HEK293 (cell line): ENCODE measurements around the gene SIL1.

ENCODE experiments used
- CTCF ChIA-PET: fragments of 350-600 bp; formaldehyde crosslinking; extraction: SDS; loops from one replicate; lab custom pipeline; 2021; ENCODE audit warnings: antibody characterized with exemption; lab: Yijun Ruan, JAX
- POLR2A ChIA-PET: fragments of 300-600 bp; formaldehyde crosslinking; extraction: SDS; loops from one replicate; lab custom pipeline; 2020; ENCODE audit warnings: antibody characterized with exemption, inconsistent platforms; lab: Yijun Ruan, JAX
- H3K27ac ChIP-seq: fragments of 200-500 bp; sonication (Bioruptor generic); 2 replicates; pipeline ENCODE4 v1.5.1; 2014; ENCODE audit warnings: low read depth, low read length, control low read depth, inconsistent platforms; ENCODE audit errors: extremely low read depth
- H3K36me3 ChIP-seq, 2 experiments: fragments of 200-500 bp in 1 of 2; sonication (Bioruptor generic) in 1 of 2; 1 replicate in 1 of 2; 2 replicates in 1 of 2; pipeline ENCODE4 v1.5.1; 2014 to 2017; ENCODE audit warnings: inconsistent platforms in 2 of 2, low read length in 2 of 2; ENCODE audit not compliant: control insufficient read depth in 2 of 2, insufficient read depth in 1 of 2
- H3K4me1 ChIP-seq: fragments of 200-500 bp; sonication (Bioruptor generic); 2 replicates; pipeline ENCODE4 v1.5.1; 2014; ENCODE audit warnings: mild to moderate bottlenecking, low read length, inconsistent platforms; ENCODE audit not compliant: control insufficient read depth, insufficient read depth
- H3K4me3 ChIP-seq: 2 replicates; pipeline ENCODE4 v1.5.1; 2011; ENCODE audit warnings: low read depth, mild to moderate bottlenecking, control low read depth, low read length, moderate library complexity
- H3K9me3 ChIP-seq: fragments of 200-500 bp; sonication (Bioruptor generic); 2 replicates; pipeline ENCODE4 v1.5.1; 2014; ENCODE audit warnings: low read depth, low read length, inconsistent platforms; ENCODE audit not compliant: control insufficient read depth, insufficient read depth
- GLIS1 ChIP-seq: fragments of 450-650 bp; formaldehyde crosslinking; IDR thresholded peaks from 2 replicates; pipeline ENCODE4 v1.5.1; 2016; ENCODE audit warnings: missing biosample characterization, missing genetic modification characterization
- HOXC10 ChIP-seq: sonication (generic); formaldehyde crosslinking; IDR thresholded peaks from 2 replicates; pipeline ENCODE4 v1.8.1; 2023; ENCODE audit warnings: mild to moderate bottlenecking, missing genetic modification reagents
- PRDM1 ChIP-seq: fragments of 450-650 bp; formaldehyde crosslinking; IDR thresholded peaks from 2 replicates; pipeline ENCODE4; 2016; ENCODE audit warnings: missing biosample characterization, missing genetic modification characterization
- RBAK ChIP-seq: fragments of 450-650 bp; formaldehyde crosslinking; IDR thresholded peaks from 2 replicates; pipeline ENCODE4 v1.5.1; 2016; ENCODE audit warnings: missing biosample characterization, missing genetic modification characterization
- ZBTB20 ChIP-seq: fragments of 450-650 bp; formaldehyde crosslinking; IDR thresholded peaks from 2 replicates; pipeline ENCODE4 v1.5.1; 2016; ENCODE audit warnings: missing biosample characterization, missing genetic modification characterization
- ZNF174 ChIP-seq: fragments of 450-650 bp; formaldehyde crosslinking; IDR thresholded peaks from 2 replicates; pipeline ENCODE4 v1.5.0; 2017; ENCODE audit warnings: missing biosample characterization, mild to moderate bottlenecking, missing genetic modification characterization
- ZNF214 ChIP-seq: fragments of 450-650 bp; formaldehyde crosslinking; IDR thresholded peaks from 2 replicates; pipeline ENCODE4 v1.5.1; 2017; ENCODE audit warnings: missing biosample characterization, mild to moderate bottlenecking, missing genetic modification characterization, borderline replicate concordance
- ZNF239 ChIP-seq: fragments of 450-650 bp; formaldehyde crosslinking; IDR thresholded peaks from 2 replicates; pipeline ENCODE4 v1.5.1; 2016; ENCODE audit warnings: missing biosample characterization, missing genetic modification characterization
- ZNF514 ChIP-seq: fragments of 450-650 bp; formaldehyde crosslinking; IDR thresholded peaks from 2 replicates; pipeline ENCODE4 v1.5.1; 2016; ENCODE audit warnings: missing biosample characterization, missing genetic modification characterization
- ZNF561 ChIP-seq: fragments of 450-650 bp; IDR thresholded peaks from 2 replicates; pipeline ENCODE4 v1.5.1; 2018; ENCODE audit warnings: missing biosample characterization, missing genetic modification characterization, borderline replicate concordance
- ZNF626 ChIP-seq: fragments of 450-650 bp; sonication (Bioruptor Pico); formaldehyde crosslinking; IDR thresholded peaks from 2 replicates; pipeline ENCODE4 v1.5.1; 2018; ENCODE audit warnings: missing biosample characterization, missing genetic modification characterization, inconsistent platforms
- ZNF701 ChIP-seq: fragments of 450-650 bp; formaldehyde crosslinking; IDR thresholded peaks from 2 replicates; pipeline ENCODE4 v1.5.1; 2016; ENCODE audit warnings: missing biosample characterization, missing genetic modification characterization
- ZNF776 ChIP-seq: fragments of 450-650 bp; formaldehyde crosslinking; IDR thresholded peaks from 2 replicates; pipeline ENCODE4 v1.5.0; 2017; ENCODE audit warnings: missing biosample characterization, missing genetic modification characterization, borderline replicate concordance
- ZNF837 ChIP-seq: fragments of 450-650 bp; formaldehyde crosslinking; IDR thresholded peaks from 2 replicates; pipeline ENCODE4 v1.5.1; 2016; ENCODE audit warnings: missing biosample characterization, missing genetic modification characterization
- TF ChIP-seq, protein P1 (sequence below): fragments of 450-650 bp; formaldehyde crosslinking; IDR thresholded peaks from 2 replicates; pipeline ENCODE4 v1.5.1; 2016; ENCODE audit warnings: missing biosample characterization, missing genetic modification characterization
- TF ChIP-seq, protein P2 (sequence below): fragments of 450-650 bp; formaldehyde crosslinking; IDR thresholded peaks from 2 replicates; pipeline ENCODE4 v1.5.1; 2016; ENCODE audit warnings: missing biosample characterization, missing genetic modification characterization
- TF ChIP-seq, protein P3 (sequence below): fragments of 450-650 bp; formaldehyde crosslinking; IDR thresholded peaks from 2 replicates; pipeline ENCODE4 v1.5.1; 2016; ENCODE audit warnings: missing biosample characterization, missing genetic modification characterization
- TF ChIP-seq, protein P4 (sequence below): fragments of 450-650 bp; IDR thresholded peaks from 2 replicates; pipeline ENCODE4 v1.5.1; 2018; ENCODE audit warnings: missing biosample characterization, missing genetic modification characterization

SIL1 gene

DNA sequence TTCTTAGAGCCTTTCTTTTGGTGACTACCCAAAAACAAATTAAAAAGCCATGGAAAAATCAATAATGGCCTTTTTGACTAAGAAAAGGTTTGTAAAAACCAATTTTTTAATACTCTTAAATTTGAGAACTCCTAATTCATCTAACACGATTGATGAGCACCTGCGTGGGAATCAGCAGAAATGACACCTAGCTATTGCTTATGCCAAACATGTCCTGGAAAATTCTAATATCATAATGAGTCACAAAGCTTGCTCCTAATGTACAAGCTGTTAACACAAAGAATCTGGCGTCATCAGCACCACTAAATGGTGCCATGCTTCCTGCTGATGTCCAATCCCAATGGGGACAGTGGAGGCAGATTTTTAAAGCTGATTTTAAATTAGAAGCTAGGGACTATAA lies 176.8 kb downstream of the SIL1 start:
- Histone ChIP-seq H3K36me3 (peaks cover 0 to 17% of the 10 kb centered on the region in 2 experiments), H3K4me3 (no peak overlapping the region), H3K27ac (no peak overlapping the region), H3K9me3 (no peaks in the 10 kb centered on the region), H3K4me1 (no peaks in the 10 kb centered on the region)
- POLR2A ChIA-PET: no interaction called here
- TF ChIP-seq PRDM1 (tag by site-specific recombination) (no peak), ZNF561 (tag by site-specific recombination) (no peak), ZNF776 (no peak), ZNF214 (no peak), ZNF174 (no peak), ZNF701 (tag by site-specific recombination) (no peak), HOXC10 (CRISPR knock-in tag) (no peak), ZNF837 (tag by site-specific recombination) (no peak), ZNF626 (no peak), ZNF514 (tag by site-specific recombination) (no peak)
- CTCF ChIA-PET: interaction anchor here (1.7 kb wide), 1 partner anchor 232 kb away, joined by 5 read pairs; no protein-coding TSS in a partner anchor

DNA sequence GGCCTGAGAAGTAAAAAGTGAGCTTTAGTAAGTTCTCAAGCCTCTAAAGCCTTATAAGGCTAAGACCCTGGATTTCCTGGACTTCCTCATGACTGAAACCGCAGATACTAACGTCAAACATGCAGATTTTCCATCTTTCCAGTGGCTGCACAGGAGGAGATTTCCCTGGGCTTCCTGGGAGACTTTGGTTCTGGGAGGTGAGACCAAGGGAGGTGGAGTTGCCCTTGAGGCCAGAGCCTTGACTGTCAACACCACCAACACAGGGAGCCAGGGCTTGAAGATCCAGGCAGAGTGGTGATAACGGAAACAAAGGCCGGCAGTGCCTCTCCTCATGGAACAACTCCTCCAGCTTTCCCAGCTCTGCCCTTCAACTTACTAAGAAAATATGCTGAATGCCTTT lies 178.3 kb downstream of the SIL1 start:
- CTCF ChIA-PET: no interaction called here
- POLR2A ChIA-PET: interaction anchor here (0.6 kb wide), 1 partner anchor 273 kb away, joined by 3 read pairs; the partner anchor contains the start of gene MATR3

DNA sequence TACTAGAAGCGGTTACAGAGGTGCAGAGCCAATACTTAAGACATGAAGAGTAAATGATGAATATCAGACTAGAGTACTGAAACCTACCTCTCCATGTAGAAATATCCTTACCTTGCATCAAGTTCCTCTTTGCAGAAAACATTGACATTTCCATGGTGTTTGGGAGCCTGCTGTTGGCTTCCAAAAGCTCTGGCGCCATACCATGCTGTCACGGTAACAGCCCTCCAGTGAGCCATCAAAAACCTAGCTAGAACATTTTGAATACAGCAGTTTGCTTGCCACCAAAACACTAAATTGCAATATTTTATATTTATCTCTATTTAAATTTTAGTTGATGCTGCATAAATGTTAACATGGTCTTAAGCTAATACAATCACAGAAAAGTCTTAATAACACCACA lies 179.0 kb downstream of the SIL1 start:
- POLR2A ChIA-PET: interaction anchor here (0.6 kb wide), 1 partner anchor 274 kb away, joined by 3 read pairs; the partner anchor contains the start of gene MATR3
- CTCF ChIA-PET: no interaction called here

More for the DNA sequence above, 178.3 kb downstream of the SIL1 start:
- H3K36me3 ChIP-seq: peaks cover 0 to 17% of the 10 kb centered on the region in 2 experiments
- no peaks in the 10 kb centered on the region for H3K9me3 ChIP-seq
- no peak for TF ChIP-seq RBAK (tag by site-specific recombination)
- TF ChIP-seq GLIS1: peak; percentile 50
- TF ChIP-seq ZBTB20 (tag by site-specific recombination): no peak
- no peaks in the 10 kb centered on the region for H3K4me1 ChIP-seq
- H3K27ac ChIP-seq: no peak overlapping the region
- no peak overlapping the region for H3K4me3 ChIP-seq

More for the DNA sequence above, 179.0 kb downstream of the SIL1 start:
- TF ChIP-seq, protein P1, sequence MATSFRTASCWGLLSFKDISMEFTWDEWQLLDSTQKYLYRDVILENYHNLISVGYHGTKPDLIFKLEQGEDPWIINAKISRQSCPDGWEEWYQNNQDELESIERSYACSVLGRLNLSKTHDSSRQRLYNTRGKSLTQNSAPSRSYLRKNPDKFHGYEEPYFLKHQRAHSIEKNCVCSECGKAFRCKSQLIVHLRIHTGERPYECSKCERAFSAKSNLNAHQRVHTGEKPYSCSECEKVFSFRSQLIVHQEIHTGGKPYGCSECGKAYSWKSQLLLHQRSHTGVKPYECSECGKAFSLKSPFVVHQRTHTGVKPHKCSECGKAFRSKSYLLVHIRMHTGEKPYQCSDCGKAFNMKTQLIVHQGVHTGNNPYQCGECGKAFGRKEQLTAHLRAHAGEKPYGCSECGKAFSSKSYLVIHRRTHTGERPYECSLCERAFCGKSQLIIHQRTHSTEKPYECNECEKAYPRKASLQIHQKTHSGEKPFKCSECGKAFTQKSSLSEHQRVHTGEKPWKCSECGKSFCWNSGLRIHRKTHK (tag by site-specific recombination): no peak
- TF ChIP-seq ZNF239: no peak
- TF ChIP-seq, protein P2, sequence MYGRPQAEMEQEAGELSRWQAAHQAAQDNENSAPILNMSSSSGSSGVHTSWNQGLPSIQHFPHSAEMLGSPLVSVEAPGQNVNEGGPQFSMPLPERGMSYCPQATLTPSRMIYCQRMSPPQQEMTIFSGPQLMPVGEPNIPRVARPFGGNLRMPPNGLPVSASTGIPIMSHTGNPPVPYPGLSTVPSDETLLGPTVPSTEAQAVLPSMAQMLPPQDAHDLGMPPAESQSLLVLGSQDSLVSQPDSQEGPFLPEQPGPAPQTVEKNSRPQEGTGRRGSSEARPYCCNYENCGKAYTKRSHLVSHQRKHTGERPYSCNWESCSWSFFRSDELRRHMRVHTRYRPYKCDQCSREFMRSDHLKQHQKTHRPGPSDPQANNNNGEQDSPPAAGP (tag by site-specific recombination): no peak
- TF ChIP-seq, protein P3, sequence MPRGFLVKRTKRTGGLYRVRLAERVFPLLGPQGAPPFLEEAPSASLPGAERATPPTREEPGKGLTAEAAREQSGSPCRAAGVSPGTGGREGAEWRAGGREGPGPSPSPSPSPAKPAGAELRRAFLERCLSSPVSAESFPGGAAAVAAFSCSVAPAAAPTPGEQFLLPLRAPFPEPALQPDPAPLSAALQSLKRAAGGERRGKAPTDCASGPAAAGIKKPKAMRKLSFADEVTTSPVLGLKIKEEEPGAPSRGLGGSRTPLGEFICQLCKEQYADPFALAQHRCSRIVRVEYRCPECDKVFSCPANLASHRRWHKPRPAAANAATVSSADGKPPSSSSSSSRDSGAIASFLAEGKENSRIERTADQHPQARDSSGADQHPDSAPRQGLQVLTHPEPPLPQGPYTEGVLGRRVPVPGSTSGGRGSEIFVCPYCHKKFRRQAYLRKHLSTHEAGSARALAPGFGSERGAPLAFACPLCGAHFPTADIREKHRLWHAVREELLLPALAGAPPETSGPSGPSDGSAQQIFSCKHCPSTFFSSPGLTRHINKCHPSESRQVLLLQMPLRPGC: no peak
- TF ChIP-seq, protein P4, sequence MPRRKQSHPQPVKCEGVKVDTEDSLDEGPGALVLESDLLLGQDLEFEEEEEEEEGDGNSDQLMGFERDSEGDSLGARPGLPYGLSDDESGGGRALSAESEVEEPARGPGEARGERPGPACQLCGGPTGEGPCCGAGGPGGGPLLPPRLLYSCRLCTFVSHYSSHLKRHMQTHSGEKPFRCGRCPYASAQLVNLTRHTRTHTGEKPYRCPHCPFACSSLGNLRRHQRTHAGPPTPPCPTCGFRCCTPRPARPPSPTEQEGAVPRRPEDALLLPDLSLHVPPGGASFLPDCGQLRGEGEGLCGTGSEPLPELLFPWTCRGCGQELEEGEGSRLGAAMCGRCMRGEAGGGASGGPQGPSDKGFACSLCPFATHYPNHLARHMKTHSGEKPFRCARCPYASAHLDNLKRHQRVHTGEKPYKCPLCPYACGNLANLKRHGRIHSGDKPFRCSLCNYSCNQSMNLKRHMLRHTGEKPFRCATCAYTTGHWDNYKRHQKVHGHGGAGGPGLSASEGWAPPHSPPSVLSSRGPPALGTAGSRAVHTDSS: no peak
- Histone ChIP-seq H3K4me3 (no peak overlapping the region), H3K9me3 (no peaks in the 10 kb centered on the region), H3K4me1 (no peaks in the 10 kb centered on the region), H3K27ac (no peak overlapping the region), H3K36me3 (peaks cover 0 to 17% of the 10 kb centered on the region in 2 experiments)
